GM18499 (cell line): ENCODE data around the gene MRGPRX3.
"Not testable (repeated sequence)": the region's sequence is repeated elsewhere in the genome, so short reads cannot be mapped to it uniquely, and the experiment has no call there.

Source experiments
- ATAC-seq: cut with Tn5 transposase; IDR thresholded peaks from one replicate; pipeline ENCODE4 v1.9.1; 2021; ENCODE audit warnings: moderate number of reproducible peaks; ENCODE audit not compliant: insufficient read depth, unreplicated experiment

Gene MRGPRX3

DNA sequence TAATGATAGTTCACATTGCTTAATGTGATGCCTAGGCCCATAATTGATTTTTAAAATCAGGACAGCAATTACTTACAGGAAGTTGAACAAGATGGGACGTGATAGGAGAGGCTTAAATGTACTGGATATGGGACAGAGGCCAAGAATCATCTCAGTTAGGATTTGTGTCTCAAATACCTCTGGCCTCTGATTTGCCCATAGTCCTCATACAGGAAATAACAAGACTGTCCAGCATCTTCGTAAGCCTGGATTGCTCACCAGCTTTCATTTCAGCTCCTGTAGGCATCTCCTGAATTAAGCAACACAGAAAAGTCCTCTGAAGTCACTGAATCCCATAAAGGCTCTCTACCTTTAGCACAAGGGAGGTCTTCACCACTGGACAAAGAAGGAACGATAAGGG lies at the start of gene MRGPRX3:
Gene MRGPRX3 (plus strand): TSS at position 231 of the 400 bp plus-strand sequence. CDS start 4,632 bp downstream, outside the sequence.
- ATAC-seq, result no peak

DNA sequence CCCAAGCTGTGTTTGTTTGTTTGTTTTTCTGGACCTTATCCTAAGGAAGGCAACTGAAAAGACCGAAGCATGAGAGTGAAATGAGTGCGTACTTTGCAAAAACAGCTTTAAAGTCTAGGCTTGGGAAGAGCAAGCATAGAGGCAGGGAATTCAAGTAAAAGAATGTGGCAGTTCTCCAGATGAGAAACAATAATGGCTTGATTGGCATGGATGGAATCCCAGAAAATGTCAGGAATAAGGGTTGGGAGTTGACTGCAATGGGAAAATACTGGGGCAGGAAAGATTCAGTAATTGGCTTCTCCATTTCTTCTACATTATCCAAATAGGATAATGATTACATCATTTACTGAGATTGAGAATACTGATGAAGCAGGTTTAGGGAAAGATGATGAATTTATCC lies 44.0 kb upstream of the MRGPRX3 start:
- no peak for ATAC-seq

DNA sequence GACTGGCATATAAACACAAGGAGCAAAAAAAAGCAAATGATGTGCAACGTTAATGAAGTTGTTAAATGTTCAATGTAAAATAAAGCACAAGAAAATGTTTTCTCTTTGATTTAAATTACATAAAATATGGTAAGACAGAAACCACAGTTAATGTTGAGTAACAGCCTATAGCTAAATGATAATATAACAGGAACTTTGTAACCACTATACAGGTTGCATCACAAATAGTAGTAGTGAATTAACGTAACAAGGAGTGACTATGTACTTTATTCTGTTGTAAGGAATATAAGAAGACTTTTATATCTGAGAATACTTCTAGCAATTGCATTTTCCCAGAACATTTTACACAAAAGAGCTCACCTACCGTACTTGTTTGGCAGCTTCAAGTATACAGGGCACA lies 43.4 kb upstream of the MRGPRX3 start:
- no peak for ATAC-seq

DNA sequence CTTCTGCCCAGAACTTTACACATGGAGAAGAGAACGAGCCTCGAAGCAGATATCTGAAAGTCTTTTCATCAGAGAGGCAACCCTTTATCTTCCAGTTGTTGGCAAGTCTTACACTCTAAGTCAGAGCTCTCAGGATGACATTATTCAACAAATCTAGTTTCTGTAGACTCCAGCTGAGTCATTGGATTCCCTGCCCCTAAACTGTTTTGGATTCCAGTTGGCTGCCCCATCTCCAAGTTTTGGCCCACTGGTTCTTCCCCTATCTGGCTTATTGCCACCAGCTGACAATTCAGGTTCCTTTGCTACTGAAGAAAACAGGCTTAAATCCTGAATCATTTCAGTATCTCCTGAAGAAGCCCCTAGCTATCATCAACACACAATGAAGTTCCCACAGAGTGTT lies 40.6 kb upstream of the MRGPRX3 start:
- no peak for ATAC-seq

DNA sequence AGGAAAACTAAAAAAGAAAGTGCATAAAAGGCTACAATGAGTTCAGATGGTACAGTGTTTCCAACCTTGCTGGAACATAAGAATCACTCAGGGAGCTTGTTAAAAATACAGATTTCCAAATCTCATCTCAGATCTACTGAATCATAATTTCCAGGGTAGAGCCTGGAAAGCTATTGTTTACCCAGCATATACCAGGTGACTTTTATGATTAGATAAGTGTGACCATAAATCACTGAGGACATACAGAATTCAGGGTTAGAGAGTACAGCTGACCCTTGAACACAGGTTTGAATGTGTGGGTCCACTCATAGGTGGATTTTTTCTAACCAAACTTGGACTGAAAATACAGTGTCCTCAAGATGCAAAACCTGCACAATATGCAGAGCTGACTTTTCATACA lies 38.4 kb upstream of the MRGPRX3 start:
- ATAC-seq, result no peak

DNA sequence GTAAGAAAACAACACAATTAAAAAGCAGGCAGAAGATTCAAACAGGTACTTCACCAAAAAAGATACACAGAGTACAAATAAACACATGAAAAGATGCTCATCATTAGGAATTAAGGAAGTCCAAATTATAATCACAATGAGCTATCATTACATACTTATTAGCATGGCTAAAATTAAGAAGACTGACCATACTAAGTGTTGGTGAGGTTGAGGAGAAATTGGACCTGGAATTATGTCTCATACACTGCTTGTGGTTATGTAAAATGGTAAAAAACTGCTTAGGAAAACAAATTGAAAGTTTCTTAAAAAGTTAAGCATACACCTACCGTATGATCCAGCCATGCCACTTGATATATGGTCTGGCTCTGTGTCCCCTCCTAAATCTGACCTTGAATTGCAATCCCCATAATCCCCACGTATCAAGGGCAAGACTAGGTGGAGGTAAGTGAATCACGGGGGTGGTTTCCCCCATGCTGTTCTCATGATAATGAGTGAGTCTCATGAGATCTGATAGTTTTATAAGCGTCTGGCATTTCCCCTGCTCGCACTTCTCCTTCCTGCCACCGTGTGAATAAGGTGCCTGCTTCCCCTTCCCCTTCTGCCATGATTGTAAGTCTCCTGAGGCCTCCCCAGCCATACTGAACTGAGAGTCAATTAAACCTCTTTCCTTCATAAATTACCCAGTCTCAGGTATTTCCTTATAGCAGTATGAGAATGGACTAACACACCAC lies 31.3 kb upstream of the MRGPRX3 start:
- no peak for ATAC-seq

DNA sequence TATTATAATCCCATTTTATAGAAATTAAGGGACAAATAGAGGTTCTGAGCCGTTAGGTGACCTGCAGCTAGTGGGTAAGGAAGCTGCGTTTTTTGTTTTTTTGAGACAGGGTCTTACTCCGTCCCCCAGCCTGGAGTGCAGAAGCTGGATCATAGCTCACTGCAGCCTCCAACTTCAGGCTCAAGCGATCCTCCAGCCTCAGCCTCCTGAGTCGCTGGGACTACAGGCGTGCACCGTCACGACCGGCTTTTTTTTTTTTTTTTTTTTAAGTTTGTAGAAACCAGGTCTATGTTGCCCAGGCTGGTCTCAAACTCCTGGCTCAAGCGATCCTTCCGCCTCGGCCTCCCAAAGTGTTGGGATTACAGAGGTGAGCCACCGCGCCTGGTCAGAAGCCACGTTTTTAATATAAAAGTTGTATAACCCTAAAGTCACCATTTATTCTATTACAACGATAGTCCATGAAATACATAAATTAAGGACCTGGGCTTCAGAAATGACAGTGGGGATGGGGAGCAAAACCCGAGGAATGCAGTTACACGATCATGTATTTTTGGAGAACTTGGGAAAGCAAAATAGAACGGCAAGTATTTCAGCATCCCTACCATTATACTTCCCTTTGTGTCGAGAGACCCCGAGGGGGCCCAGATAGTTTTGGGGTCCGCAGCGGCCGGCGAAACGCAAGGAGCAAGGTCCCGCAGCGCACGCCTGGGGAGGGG lies 27.1 kb upstream of the MRGPRX3 start:
- ATAC-seq, result no peak

DNA sequence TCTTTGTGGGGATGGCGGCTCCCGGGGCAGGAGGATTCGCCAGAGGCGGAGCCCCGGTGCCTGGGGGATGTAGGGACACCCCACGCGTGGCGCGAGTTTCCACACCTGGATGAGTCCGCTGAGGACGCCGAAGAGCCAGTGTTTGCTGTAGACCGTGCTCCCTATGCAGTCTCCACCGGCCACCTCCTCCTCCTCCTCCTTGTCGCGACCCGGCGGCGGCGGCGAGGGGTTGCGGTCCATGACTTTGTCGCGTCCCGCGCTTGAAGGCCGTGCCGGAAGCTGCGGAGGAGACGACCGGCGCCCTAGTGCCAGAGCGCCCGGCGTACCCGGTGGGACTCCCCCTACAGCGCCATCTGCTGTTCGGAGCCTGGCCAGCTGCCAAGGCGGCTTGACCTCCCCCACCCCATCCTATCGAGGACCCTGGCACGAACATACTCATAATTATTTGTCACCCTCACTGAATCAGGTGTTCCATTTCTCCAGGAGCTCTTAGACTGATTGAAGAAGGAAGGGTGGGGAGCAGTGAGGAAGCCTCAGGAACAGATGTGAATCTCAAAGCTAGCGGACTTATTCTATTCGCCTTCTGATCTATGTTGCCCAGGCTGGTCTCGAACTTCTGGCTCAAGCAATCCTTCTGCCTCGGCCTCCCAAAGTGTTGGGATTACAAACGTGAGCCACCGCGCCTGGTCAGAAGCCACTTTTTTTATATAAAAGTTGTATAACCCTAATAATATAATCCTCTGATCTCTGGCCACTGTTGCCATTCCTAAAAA lies 26.4 kb upstream of the MRGPRX3 start, which contains the start of gene SAAL1:
Gene SAAL1 (minus strand): TSS at position 281 of the 773 bp plus-strand sequence. CDS start 41 bp downstream, at position 240.
- ATAC-seq, result peak; percentile 71

DNA sequence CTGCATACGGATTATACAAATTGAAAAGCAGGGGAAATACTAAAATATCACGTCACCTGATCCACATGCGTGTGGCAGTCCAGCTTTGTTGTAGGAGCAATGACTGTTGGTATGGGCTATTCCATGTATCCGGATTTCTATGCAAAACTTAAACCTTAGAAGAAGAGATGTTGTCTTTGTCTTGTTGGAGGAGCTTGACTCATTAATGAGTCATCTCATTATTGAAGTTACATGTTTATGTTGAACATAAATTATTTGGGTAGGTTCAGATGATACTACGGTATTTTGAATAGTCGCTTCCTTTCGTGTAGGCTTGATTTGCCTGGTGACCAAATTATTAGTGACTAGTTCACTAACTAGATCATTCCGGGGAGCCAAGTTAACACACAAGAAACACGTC lies 25.7 kb upstream of the MRGPRX3 start:
- ATAC-seq, result no peak

DNA sequence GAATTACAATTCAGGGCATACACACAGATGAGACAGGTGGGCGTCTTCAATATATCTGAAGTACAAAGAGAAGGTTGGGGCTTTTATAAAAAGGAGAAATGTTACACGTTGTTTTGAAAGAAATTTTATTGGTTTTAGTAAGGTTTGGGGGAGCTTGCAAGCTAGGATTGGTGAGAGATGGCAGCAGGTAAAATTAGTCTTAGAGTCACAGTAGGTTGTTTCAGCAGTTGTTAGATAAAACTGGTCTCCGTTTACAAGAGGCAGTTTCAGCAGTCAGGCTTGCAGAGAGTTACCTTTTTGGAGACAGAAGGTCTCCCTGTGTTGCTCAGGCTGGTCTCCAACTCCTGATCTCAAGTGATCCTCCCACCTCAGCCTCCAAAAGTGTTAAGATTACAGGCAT lies 24.1 kb upstream of the MRGPRX3 start:
- no peak for ATAC-seq

DNA sequence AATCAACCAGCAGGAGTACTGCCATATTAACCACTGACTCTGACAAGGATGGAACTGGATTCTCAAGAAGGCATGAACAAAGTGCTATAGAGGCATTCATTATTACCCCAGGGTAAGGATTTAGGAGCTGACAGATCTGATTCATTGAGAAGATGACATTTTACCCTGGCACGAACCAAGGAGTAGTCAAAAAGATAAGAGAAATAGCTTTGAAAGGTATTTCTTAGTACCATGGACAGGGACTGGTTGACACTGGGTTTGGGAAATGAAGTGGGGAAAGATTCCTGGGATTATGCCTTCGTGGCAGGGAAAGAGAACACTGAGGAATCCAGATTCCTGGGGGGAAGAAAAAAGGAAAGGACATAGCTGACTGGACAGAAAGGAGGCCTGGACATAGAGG lies 21.4 kb upstream of the MRGPRX3 start:
- no peak for ATAC-seq

DNA sequence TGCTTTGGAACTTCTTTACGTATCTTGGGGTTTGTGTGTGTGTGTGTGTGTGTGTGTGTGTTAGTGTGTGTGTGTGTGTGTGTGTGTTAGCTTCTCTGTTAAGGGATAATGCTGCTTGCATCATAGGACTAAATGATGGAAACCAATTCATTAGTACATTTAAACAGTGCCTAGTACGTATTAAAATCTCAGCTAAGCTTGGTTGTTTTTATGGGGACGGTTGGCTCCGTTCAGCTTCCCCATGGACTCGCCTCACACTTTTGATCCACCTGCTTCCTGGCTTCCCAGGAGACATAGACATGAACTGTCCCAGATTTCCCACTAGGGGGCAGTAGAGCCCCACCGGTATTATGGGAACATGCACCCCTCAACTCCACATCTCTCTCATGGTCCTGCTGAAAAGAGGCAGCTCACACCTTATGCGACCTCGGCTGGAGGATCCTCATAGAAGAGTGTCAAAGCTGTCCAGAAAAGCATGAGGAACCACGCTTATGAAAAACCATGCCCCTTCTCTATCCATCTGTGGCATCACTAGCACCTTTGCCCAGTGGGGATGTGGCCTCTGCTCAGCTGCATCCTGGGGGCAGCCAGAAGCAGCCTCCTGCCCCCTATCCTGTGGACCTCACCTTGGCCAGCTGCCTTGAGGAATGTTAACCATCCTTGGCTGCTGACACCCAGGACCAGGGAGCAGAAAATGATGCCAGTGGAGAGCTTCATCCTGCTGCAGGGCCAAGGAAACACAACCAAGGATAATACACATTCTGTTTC lies 16.8 kb upstream of the MRGPRX3 start:
- peak; percentile 83 for ATAC-seq

DNA sequence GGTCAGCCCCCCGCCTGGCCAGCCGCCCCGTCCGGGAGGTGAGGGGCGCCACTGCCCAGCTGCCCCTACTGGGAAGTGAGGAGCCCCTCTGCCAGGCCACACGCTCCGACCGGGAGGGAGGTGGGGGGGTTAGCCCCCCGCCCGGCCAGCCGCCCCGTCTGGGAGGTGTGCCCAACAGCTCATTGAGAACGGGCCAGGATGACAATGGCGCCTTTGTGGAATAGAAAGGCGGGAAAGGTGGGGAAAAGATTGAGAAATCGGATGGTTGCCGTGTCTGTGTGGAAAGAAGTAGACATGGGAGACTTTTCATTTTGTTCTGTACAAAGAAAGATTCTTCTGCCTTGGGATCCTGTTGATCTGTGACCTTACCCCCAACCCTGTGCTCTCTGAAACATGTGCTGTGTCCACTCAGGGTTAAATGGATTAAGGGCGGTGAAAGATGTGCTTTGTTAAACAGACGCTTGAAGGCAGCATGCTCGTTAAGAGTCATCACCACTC lies 11.0 kb upstream of the MRGPRX3 start:
- not testable (repeated sequence) for ATAC-seq

DNA sequence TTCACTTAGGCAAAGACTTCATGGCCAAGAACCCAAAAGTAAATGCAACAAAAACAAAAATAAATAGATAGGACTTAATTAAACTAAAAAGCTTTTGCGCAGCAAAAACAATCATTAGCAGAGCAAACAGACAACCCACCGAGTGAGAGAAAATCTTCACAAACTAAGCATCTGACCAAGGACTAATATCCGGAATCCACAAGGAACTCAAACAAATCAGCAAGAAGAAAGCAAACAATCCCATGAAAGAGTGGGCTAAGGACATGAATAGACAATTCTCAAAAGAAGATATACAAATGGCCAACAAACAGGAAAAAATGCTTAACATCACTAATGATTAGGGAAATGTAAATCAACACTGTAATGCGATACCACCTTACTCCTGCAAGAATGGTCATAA lies 1.3 kb upstream of the MRGPRX3 start:
- ATAC-seq, result not testable (repeated sequence)

DNA sequence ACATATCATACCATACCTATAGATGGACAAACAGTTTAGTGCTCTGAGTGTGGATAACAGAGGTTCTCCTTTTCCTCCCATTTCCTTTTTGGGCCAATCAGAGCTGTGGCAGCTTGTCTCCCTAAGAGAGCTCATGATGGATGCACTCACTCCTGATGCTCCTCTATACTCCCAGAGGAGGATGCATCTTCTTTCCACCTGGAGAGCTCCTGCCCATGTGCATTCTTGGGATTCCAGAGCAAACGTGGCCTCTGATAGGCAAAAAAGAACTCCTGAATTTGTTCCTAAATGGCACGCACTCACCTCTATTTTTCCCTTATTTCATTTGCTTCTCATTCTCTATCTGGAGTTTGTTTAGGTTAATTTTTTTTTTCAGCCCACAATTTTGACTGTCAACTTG lies 2.9 kb downstream of the MRGPRX3 start:
- no peak for ATAC-seq

DNA sequence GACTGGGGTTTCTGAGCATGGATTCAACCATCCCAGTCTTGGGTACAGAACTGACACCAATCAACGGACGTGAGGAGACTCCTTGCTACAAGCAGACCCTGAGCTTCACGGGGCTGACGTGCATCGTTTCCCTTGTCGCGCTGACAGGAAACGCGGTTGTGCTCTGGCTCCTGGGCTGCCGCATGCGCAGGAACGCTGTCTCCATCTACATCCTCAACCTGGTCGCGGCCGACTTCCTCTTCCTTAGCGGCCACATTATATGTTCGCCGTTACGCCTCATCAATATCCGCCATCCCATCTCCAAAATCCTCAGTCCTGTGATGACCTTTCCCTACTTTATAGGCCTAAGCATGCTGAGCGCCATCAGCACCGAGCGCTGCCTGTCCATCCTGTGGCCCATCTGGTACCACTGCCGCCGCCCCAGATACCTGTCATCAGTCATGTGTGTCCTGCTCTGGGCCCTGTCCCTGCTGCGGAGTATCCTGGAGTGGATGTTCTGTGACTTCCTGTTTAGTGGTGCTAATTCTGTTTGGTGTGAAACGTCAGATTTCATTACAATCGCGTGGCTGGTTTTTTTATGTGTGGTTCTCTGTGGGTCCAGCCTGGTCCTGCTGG lies 4.9 kb downstream of the MRGPRX3 start:
- ATAC-seq, result no peak

DNA sequence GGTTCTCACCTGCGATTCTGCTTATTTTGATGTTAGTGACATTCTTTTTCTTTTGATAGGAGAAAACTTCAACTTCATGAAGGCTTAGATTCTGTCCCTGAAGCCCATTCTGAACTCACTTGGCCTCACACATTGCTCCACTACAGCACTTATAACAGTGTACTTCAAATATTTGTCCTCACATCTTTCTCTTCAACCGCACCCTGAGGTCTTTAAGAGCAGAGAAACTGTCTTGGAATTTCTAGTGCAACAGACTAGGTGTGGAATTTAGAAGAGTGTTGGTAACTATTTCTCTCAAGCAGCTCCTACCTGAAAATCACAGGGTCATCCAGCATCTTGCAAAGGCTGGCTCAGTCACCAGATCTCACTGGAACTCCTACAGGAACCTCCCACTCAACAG lies 7.8 kb downstream of the MRGPRX3 start:
- ATAC-seq, result no peak

DNA sequence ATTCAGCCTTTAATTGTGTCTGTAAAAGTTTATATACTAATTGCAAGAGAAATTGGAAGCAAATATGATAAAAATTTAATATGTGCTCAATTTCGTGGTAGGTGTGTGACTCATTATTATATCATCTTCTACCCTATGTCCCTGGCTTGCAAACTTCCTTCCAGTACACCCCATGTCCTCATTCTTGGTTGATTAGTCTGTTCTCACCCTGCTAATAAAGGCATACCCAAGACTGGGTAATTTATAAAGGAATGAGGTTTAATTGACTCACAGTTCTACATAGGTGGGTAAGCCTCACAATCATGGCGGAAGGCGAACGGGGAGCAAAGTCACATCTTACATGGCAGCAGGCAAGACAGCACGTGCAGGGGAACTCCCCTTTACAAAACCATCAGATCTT lies 11.9 kb downstream of the MRGPRX3 start:
- ATAC-seq, result no peak

DNA sequence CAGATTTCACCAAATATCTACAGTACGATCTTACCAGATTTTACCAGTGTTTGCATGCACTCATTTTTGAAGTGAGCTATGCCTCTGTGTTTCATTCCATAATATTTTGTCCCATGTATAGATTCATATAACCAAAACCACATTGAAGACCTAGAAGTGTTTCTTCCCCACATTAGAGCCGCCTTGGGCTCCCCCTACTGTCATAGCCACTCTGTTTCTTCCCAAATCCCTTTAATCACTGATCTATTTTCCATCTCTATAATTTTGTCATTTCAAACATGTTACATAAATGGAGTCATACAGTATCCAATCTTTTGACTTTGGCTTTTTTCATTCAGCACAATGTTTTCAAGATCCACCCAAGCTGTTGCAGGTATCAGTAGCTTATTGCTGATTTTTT lies 12.7 kb downstream of the MRGPRX3 start:
- ATAC-seq, result no peak

DNA sequence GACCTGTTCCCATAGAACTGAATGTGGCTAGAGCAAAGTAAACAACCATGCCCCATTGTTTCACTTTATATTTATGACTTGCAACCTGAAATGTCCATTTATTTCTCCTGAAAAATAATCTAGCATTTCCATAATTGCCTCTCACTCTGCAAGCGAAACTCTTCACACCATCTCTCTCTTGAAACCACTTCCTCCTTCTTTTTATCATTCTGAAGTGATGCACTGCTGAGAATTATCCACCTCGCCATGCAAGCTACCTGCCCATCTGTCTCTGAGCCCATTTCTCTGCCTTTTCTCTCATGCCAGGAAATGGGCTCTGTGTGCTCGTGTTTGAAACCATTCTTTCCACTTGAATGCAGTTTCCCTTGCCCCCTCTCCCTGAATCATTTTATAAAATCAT lies 13.5 kb downstream of the MRGPRX3 start:
- ATAC-seq, result no peak
